SU-DHL-6 (cell line): Measurements from ENCODE around the gene LHFPL3.

ENCODE experiments used
- H2AFZ ChIP-seq: fragments of 200-600 bp; sonication (generic); 2 replicates; pipeline ENCODE4 v1.6.1; 2014; ENCODE audit warnings: low read depth, mild to moderate bottlenecking, moderate library complexity, mixed read lengths, antibody characterized with exemption, low read length; ENCODE audit not compliant: severe bottlenecking
- H3F3A ChIP-seq: fragments of 200-600 bp; shearing (Covaris generic); 2 replicates; pipeline ENCODE4 v1.6.0; 2016; ENCODE audit warnings: antibody characterized with exemption, mild to moderate bottlenecking; ENCODE audit not compliant: insufficient read depth
- H3K27ac ChIP-seq: fragments of 200-600 bp; sonication (generic); 2 replicates; pipeline ENCODE4 v1.5.1; 2016; ENCODE audit warnings: low read depth, mild to moderate bottlenecking, low read length, moderate library complexity, mixed read lengths
- H3K27me3 ChIP-seq: fragments of 200-600 bp; sonication (generic), shearing (Covaris generic); 2 replicates; pipeline ENCODE4 v1.6.0; 2014; ENCODE audit warnings: mild to moderate bottlenecking, low read length
- H3K36me3 ChIP-seq: fragments of 200-600 bp; sonication (generic); 2 replicates; pipeline ENCODE4 v1.6.1; 2014; ENCODE audit warnings: mild to moderate bottlenecking, low read length, mixed read lengths
- H3K4me2 ChIP-seq: fragments of 300-600, 200-600 bp; shearing (Covaris generic), sonication (generic); 2 replicates; pipeline ENCODE4 v1.6.0; 2014; ENCODE audit warnings: low read length, low read depth, mild to moderate bottlenecking; ENCODE audit not compliant: poor library complexity, severe bottlenecking
- H3K4me3 ChIP-seq: fragments of 200-600 bp; sonication (generic); 2 replicates; pipeline ENCODE4 v1.5.1; 2014; ENCODE audit warnings: antibody characterized with exemption, low read length, mild to moderate bottlenecking, mixed read lengths; ENCODE audit not compliant: insufficient read depth, poor library complexity, severe bottlenecking
- H3K79me2 ChIP-seq: fragments of 200-600 bp; sonication (generic); 2 replicates; pipeline ENCODE4 v1.6.1; 2014; ENCODE audit warnings: mild to moderate bottlenecking, low read length, moderate library complexity; ENCODE audit not compliant: insufficient read depth
- H3K9ac ChIP-seq: fragments of 200-600 bp; sonication (generic); 2 replicates; pipeline ENCODE4 v1.7.0; 2014; ENCODE audit warnings: mild to moderate bottlenecking, low read length
- H3K9me2 ChIP-seq: fragments of 200-600 bp; sonication (generic); replicated peaks from 2 replicates; pipeline ENCODE4 v1.6.1; 2014; ENCODE audit warnings: low read length; ENCODE audit not compliant: insufficient read depth
- H3K9me3 ChIP-seq: fragments of 200-600 bp; sonication (generic); 2 replicates; pipeline ENCODE4 v1.6.1; 2014; ENCODE audit warnings: low read length, mixed read lengths; ENCODE audit not compliant: insufficient read depth
- H4K20me1 ChIP-seq: fragments of 200-600 bp; sonication (generic); 2 replicates; pipeline ENCODE4 v1.6.1; 2014; ENCODE audit warnings: low read depth, mild to moderate bottlenecking, antibody characterized with exemption, low read length, moderate library complexity, mixed read lengths
- EZH2phosphoT487 ChIP-seq: fragments of 200-600 bp; sonication (generic), shearing (Covaris generic); conservative IDR thresholded peaks from 2 replicates; pipeline ENCODE4 v1.6.1; 2018; ENCODE audit warnings: mild to moderate bottlenecking, antibody characterized with exemption, low read length, moderate library complexity, mixed read lengths
- TF ChIP-seq, protein P1 (sequence below): fragments of 200-600 bp; sonication (generic); IDR thresholded peaks from one replicate; pipeline ENCODE4 v1.5.1; 2017; ENCODE audit warnings: antibody characterized with exemption, mild to moderate bottlenecking, low read length, moderate library complexity; ENCODE audit not compliant: insufficient read depth, poor library complexity, severe bottlenecking

The LHFPL3 gene

DNA sequence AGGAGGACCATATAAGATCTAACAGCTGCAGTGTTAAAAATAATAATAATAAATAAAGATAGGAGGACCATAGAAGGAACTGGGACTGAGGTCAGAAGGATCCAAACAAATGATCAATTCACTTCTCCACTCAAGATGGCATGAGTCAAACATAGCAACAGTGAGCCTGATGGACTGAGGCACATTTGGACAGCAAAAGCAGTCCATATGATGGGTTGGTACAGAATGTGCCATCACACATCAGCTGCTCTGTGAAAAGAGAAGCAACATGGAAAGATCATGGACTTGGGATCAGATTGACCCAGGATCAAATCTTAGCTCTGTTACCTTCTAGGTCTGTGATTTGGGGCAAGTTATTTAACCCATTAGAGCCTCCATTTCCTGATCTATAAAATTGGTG lies 496.7 kb downstream of the LHFPL3 start:
- Histone ChIP-seq H3K36me3 (no peaks in the 10 kb centered on the region), H4K20me1 (no peaks in the 10 kb centered on the region), H3K27ac (no peak overlapping the region), H3K4me3 (no peak overlapping the region), H3K79me2 (no peaks in the 10 kb centered on the region), H3F3A (no peaks in the 10 kb centered on the region), H3K27me3 (no peaks in the 10 kb centered on the region), H2AFZ (no peak overlapping the region), H3K4me2 (no peak overlapping the region), H3K9me2 (no peaks in the 10 kb centered on the region), H3K9ac (no peak overlapping the region), H3K9me3 (no peaks in the 10 kb centered on the region)
- TF ChIP-seq, protein P1, sequence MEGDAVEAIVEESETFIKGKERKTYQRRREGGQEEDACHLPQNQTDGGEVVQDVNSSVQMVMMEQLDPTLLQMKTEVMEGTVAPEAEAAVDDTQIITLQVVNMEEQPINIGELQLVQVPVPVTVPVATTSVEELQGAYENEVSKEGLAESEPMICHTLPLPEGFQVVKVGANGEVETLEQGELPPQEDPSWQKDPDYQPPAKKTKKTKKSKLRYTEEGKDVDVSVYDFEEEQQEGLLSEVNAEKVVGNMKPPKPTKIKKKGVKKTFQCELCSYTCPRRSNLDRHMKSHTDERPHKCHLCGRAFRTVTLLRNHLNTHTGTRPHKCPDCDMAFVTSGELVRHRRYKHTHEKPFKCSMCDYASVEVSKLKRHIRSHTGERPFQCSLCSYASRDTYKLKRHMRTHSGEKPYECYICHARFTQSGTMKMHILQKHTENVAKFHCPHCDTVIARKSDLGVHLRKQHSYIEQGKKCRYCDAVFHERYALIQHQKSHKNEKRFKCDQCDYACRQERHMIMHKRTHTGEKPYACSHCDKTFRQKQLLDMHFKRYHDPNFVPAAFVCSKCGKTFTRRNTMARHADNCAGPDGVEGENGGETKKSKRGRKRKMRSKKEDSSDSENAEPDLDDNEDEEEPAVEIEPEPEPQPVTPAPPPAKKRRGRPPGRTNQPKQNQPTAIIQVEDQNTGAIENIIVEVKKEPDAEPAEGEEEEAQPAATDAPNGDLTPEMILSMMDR: no peak
- no peak for TF ChIP-seq EZH2phosphoT487

GRCh38 chr7:104826135-104826534 lies 497.7 kb downstream of the LHFPL3 start:
- no peaks in the 10 kb centered on the region for H3K9me2 ChIP-seq
- no peaks in the 10 kb centered on the region for H3F3A ChIP-seq
- H3K9ac ChIP-seq: no peak overlapping the region
- H2AFZ ChIP-seq: no peak overlapping the region
- no peaks in the 10 kb centered on the region for H3K9me3 ChIP-seq
- H4K20me1 ChIP-seq: no peaks in the 10 kb centered on the region
- no peaks in the 10 kb centered on the region for H3K79me2 ChIP-seq
- no peak overlapping the region for H3K4me2 ChIP-seq
- no peaks in the 10 kb centered on the region for H3K27me3 ChIP-seq
- no peak overlapping the region for H3K27ac ChIP-seq
- H3K36me3 ChIP-seq: no peaks in the 10 kb centered on the region
- no peak overlapping the region for H3K4me3 ChIP-seq
- TF ChIP-seq EZH2phosphoT487: no peak
- TF ChIP-seq, protein P1: no peak

- H3K9me2 ChIP-seq: no peaks in the 10 kb centered on the region
- no peak overlapping the region for H3K27ac ChIP-seq
- H3K4me2 ChIP-seq: no peak overlapping the region
- H4K20me1 ChIP-seq: no peaks in the 10 kb centered on the region
- no peak overlapping the region for H2AFZ ChIP-seq
- no peaks in the 10 kb centered on the region for H3K36me3 ChIP-seq
- no peak overlapping the region for H3K4me3 ChIP-seq
- no peak overlapping the region for H3K9ac ChIP-seq
- H3K9me3 ChIP-seq: no peaks in the 10 kb centered on the region
- no peaks in the 10 kb centered on the region for H3K27me3 ChIP-seq
- TF ChIP-seq EZH2phosphoT487: no peak
- TF ChIP-seq, protein P1: no peak
- H3K79me2 ChIP-seq: no peaks in the 10 kb centered on the region
- H3F3A ChIP-seq: no peaks in the 10 kb centered on the region
These were observed 508.6 kb downstream of the LHFPL3 start for GRCh38 chr7:104836976-104837375.
